Smooth muscle cell (in vitro differentiated cells): ENCODE measurements around the gene KLHL3. TPM values are rescaled to one million over a fixed set of nuclear protein-coding genes. Genes with fewer than 3 reads are reported as not detected.

Source experiments
- DNase-seq: peaks from one replicate; lab custom pipeline; 2025; ENCODE audit not compliant: unreplicated experiment; lab: John Stamatoyannopoulos, UW
- H2AFZ ChIP-seq: fragments of 200-600 bp; sonication (generic); 2 replicates; pipeline ENCODE4 v1.6.0; 2016; ENCODE audit warnings: antibody characterized with exemption, low read depth, mild to moderate bottlenecking
- H3F3A ChIP-seq: fragments of 200-600 bp; sonication (generic); 2 replicates; pipeline ENCODE4 v1.6.0; 2017; ENCODE audit warnings: antibody characterized with exemption, low read depth
- H3K27ac ChIP-seq: fragments of 200-600 bp; sonication (generic); 2 replicates; pipeline ENCODE4 v1.5.1; 2016; ENCODE audit warnings: low read depth, mild to moderate bottlenecking
- H3K27me3 ChIP-seq: fragments of 200-600 bp; sonication (generic); 2 replicates; pipeline ENCODE4 v1.6.1; 2016; ENCODE audit warnings: low read depth, mild to moderate bottlenecking
- H3K36me3 ChIP-seq: fragments of 200-600 bp; sonication (generic); 2 replicates; pipeline ENCODE4 v1.5.1; 2016; ENCODE audit warnings: low read depth
- H3K4me1 ChIP-seq: fragments of 200-600 bp; sonication (generic); 2 replicates; pipeline ENCODE4 v1.5.1; 2016; ENCODE audit warnings: low read depth
- H3K4me2 ChIP-seq: fragments of 200-600 bp; sonication (generic); 2 replicates; pipeline ENCODE4 v1.6.0; 2016; ENCODE audit warnings: mild to moderate bottlenecking
- H3K4me3 ChIP-seq: fragments of 200-600 bp; sonication (generic); 2 replicates; pipeline ENCODE4 v1.5.1; 2016; ENCODE audit warnings: mild to moderate bottlenecking
- H3K79me2 ChIP-seq: fragments of 200-600 bp; sonication (generic); 2 replicates; pipeline ENCODE4 v1.6.0; 2016; ENCODE audit warnings: low read depth, mild to moderate bottlenecking
- H3K9ac ChIP-seq: fragments of 200-600 bp; sonication (generic); 2 replicates; pipeline ENCODE4 v1.6.0; 2016; ENCODE audit warnings: low read depth
- H3K9me3 ChIP-seq: fragments of 200-600 bp; sonication (generic); replicated peaks from 2 replicates; pipeline ENCODE4 v1.5.1; 2016; ENCODE audit warnings: low read depth
- H4K20me1 ChIP-seq: fragments of 200-600 bp; sonication (generic); 2 replicates; pipeline ENCODE4 v1.6.0; 2016; ENCODE audit warnings: low read depth
- CTCF ChIP-seq: fragments of 200-600 bp; sonication (generic); IDR thresholded peaks from 2 replicates; pipeline ENCODE4 v1.5.1; 2017; ENCODE audit warnings: borderline replicate concordance, mild to moderate bottlenecking, antibody characterized with exemption; ENCODE audit not compliant: insufficient read depth, poor library complexity, severe bottlenecking
- WGBS: methylation state at CpG from one replicate; pipeline ENCODE4 v1.1.7; 2016; ENCODE audit warnings: low lambda C conversion rate; 5-methylcytosine and 5-hydroxymethylcytosine counted together
- polyA plus RNA-seq: library from polyadenylated mRNA; unstranded; fragments of >200 nt; fragmentation: Nextera tagmentation; extraction: Ambion mirVana; gene quantifications from 2 replicates; pipeline ENCODE4 v1.2.1, GENCODE V29; 2016
- total RNA-seq: library from RNA; depleted of rRNA; stranded (reverse); fragments of >200 nt; gene quantifications from 2 replicates; pipeline ENCODE4 v1.2.3, GENCODE V29; 2014

Gene KLHL3
- total and polyA plus RNA-seq, 2 experiments from 2014 or later, result 3.6 to 9.1 TPM

- Histone ChIP-seq H3K36me3 (no peaks in the 10 kb centered on the region), H3K9me3 (no peaks in the 10 kb centered on the region), H3F3A (no peaks in the 10 kb centered on the region), H3K4me1 (no peaks in the 10 kb centered on the region), H3K4me3 (no peak overlapping the region), H3K4me2 (no peak overlapping the region), H3K9ac (no peak overlapping the region), H3K79me2 (no peaks in the 10 kb centered on the region), H3K27me3 (no peaks in the 10 kb centered on the region), H2AFZ (no peak overlapping the region), H4K20me1 (no peaks in the 10 kb centered on the region), H3K27ac (no peak overlapping the region)
- no peak for DNase-seq
- 92% methylated on average over 4 of the region's 4 CpGs for WGBS
- TF ChIP-seq CTCF, result no peak
Observed at GRCh38 chr5:137669811-137670210, 66.1 kb downstream of the KLHL3 start.

GRCh38 chr5:137668637-137669036, 67.3 kb downstream of the KLHL3 start:
- 90% methylated on average over 5 of the region's 5 CpGs for WGBS
- no peak overlapping the region for H3K27ac ChIP-seq

GRCh38 chr5:137667341-137667740, 68.5 kb downstream of the KLHL3 start:
- Histone ChIP-seq H3K79me2 (no peaks in the 10 kb centered on the region), H3K9me3 (no peaks in the 10 kb centered on the region), H3K27ac (peak overlapping the region; percentile 29), H3K4me3 (no peak overlapping the region), H2AFZ (no peak overlapping the region), H3K27me3 (no peaks in the 10 kb centered on the region), H3K4me1 (no peaks in the 10 kb centered on the region), H3F3A (no peaks in the 10 kb centered on the region), H3K9ac (no peak overlapping the region), H3K36me3 (no peaks in the 10 kb centered on the region), H3K4me2 (no peak overlapping the region), H4K20me1 (no peaks in the 10 kb centered on the region)
- no peak for DNase-seq
- TF ChIP-seq CTCF, result no peak

More at GRCh38 chr5:137668637-137669036, 67.3 kb downstream of the KLHL3 start:
- H3F3A ChIP-seq, result no peaks in the 10 kb centered on the region
- H4K20me1 ChIP-seq, result no peaks in the 10 kb centered on the region
- no peaks in the 10 kb centered on the region for H3K27me3 ChIP-seq
- H3K9me3 ChIP-seq, result no peaks in the 10 kb centered on the region
- no peak for DNase-seq
- no peaks in the 10 kb centered on the region for H3K4me1 ChIP-seq
- no peak overlapping the region for H3K4me2 ChIP-seq
- no peak for TF ChIP-seq CTCF
- H2AFZ ChIP-seq, result no peak overlapping the region
- H3K79me2 ChIP-seq, result no peaks in the 10 kb centered on the region
- H3K36me3 ChIP-seq, result no peaks in the 10 kb centered on the region
- H3K9ac ChIP-seq, result no peak overlapping the region
- H3K4me3 ChIP-seq, result no peak overlapping the region

GRCh38 chr5:137666901-137667300, 69.0 kb downstream of the KLHL3 start:
- Histone ChIP-seq H3K4me1 (no peaks in the 10 kb centered on the region), H3F3A (no peaks in the 10 kb centered on the region), H3K4me2 (peak overlapping the region; percentile 20), H3K27me3 (no peaks in the 10 kb centered on the region), H3K27ac (peak overlapping the region; percentile 29), H3K4me3 (no peak overlapping the region), H3K9ac (no peak overlapping the region), H2AFZ (no peak overlapping the region), H3K9me3 (no peaks in the 10 kb centered on the region), H3K79me2 (no peaks in the 10 kb centered on the region), H3K36me3 (no peaks in the 10 kb centered on the region), H4K20me1 (no peaks in the 10 kb centered on the region)
- 52% methylated on average over 2 of the region's 2 CpGs for WGBS
- no peak for TF ChIP-seq CTCF
- no peak for DNase-seq
